Activated CD8-positive, alpha-beta memory T cell treated with anti-CD3 and anti-CD28 coated beads for 4 hours (primary cell): ENCODE measurements around the gene SCGB1D4.

ENCODE experiments used
- DNase-seq, 2 donors: peaks; one replicate each; pipeline ENCODE4 v3.0.0-alpha.2; 2020; ENCODE audit warnings: low read depth in 2 of 2

The SCGB1D4 gene

DNA sequence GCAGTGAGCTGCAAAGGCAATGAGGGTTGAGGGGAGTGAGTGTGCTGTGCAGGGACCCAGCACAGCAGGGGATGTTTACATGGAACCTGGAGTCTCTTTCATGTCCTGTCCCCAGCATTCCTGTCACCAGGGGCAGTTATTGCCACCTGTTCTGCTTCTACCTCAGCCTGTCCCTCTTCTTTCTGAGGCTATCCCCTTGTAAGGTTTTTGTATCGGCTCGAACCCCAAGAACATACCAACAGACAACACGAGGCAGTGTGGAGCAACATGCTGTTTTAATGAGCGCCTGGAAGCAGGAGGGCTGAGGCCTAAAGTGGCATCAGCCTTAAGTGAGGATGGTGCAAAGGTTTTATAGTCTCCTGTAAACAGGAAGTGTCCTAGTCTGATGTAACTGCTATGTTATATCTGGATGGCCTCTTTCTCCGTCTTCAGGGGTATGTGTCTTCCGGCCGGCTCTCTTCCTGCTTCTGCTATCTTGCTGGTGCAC, 25.0 kb downstream of the SCGB1D4 start:
- DNase-seq = no peak

GRCh38 chr11:62273284-62273683, 25.6 kb downstream of the SCGB1D4 start:
- no peak for DNase-seq

GRCh38 chr11:62269654-62270278, 29.1 kb downstream of the SCGB1D4 start, which contains the start of gene SCGB2A2:
SCGB2A2 (plus strand) TSS chr11:62270158; CDS start chr11:62270217, 59 bp downstream.
- DNase-seq = no peak

DNA sequence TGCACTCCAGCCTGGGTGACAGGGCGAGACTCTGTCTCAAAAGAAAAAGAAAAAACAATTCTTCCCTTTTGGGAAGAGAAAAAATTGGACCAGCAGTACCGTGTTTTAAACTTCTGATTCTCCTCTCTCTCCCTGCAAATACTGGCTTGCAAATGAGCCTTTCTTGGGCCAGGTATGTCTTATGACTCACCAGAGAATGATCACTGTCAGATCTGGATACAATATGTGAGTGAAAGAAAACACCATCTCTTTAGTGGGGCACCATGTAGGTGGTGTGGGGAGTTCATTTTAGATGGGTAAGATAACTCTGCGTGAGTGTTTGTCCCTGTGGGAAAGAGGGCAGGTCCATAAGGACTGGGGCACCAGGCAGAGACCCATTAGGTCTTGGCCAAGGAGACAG, 31.3 kb downstream of the SCGB1D4 start:
- DNase-seq = no peak

- no peak for DNase-seq
Observed at GRCh38 chr11:62267050-62267449, 31.8 kb downstream of the SCGB1D4 start.

DNA sequence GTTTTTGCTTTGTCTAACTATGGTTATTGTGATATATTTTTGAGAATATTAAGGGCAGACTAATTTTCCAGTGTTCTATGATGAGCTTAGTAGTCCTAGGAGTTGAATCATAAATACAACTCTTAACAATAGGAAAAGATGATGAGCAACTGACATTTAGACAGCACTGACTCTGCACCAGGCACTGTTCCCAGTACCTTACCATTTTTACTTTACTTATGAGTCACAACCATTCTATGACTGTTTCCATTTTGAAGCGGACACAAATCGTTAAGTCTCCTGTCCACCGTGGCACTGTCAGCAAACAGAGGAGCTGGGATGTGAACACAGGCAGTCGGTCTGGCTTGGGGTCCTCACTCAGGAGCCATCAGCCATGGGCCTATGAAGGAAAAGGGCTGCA, 32.3 kb downstream of the SCGB1D4 start:
- no peak for DNase-seq

- no peak for DNase-seq
Observed at GRCh38 chr11:62264004-62264403, 34.9 kb downstream of the SCGB1D4 start.

- no peak for DNase-seq
Observed at GRCh38 chr11:62260261-62260953, 38.5 kb downstream of the SCGB1D4 start.

DNA sequence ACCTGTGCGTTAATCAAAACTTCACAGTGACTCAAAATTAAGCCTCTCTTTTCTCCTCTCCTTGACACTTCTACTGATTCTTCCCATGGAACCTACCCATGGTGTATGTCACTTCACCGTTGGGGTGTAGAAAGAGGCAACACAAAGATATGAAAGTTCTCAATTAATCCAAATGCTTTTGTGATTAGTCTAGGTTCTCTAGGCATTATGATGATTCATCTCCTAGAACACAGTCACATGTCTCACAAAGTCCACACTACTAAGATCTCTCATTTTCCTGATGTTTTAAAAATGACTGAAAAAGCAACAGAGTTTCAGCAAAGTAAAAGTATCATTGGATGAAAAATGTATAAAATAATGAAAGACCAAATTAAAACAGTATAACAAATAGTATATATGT, 42.6 kb downstream of the SCGB1D4 start:
- DNase-seq = no peak

DNA sequence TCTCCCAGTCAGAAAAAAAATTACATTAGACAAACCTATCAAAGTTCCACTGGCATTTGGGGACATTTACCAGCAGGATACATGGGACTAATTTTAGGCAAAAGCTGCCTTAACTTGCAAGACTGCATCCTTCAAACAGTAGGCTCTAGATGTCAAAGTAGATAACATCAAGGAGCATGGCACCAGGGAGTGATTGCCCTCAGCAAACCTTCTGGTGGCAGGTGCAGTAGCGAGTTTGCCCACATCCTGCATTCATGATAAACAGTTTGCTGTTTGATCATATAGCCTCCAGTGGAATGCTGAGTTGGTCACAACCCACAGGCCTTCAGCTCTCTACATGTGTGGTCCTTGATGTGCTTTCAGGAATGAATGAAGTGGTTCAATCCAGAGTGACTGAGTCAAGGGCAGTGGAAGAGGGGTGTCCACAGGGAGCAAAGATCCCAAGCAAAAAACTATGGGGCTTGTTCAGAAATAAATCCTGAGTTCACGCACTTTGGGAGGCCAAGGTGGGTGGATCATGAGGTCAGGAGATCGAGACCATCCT, 44.8 kb downstream of the SCGB1D4 start:
- DNase-seq = no peak

GRCh38 chr11:62251698-62252097, 47.2 kb downstream of the SCGB1D4 start:
- DNase-seq = no peak
